Endothelial cell of umbilical vein (primary cell): ENCODE measurements around the gene MIPEP. TPM values are rescaled to one million over a fixed set of nuclear protein-coding genes. Genes with fewer than 3 reads are reported as not detected.

Experiments used
- BruUV-seq: library from RNA; stranded (reverse); fragments of 400-500 nt; replicated peaks from 2 replicates; lab custom pipeline; 2021; lab: Mats Ljungman, UMichigan
- CTCF ChIA-PET: fragments of 300-600, 350-600 bp; sonication (Branson Sonifier 250); formaldehyde crosslinking; loops from one replicate; lab custom pipeline; 2021; ENCODE audit warnings: antibody characterized with exemption, inconsistent platforms; lab: Charles Lee
- POLR2A ChIA-PET: fragments of 300-600, 350-600 bp; sonication (Branson Sonifier 250); formaldehyde crosslinking; loops from one replicate; lab custom pipeline; 2021; ENCODE audit warnings: antibody characterized with exemption, inconsistent platforms; lab: Charles Lee
- DNase-seq: peaks from one replicate; pipeline ENCODE4 v3.0.0-alpha.2; 2011; ENCODE audit warnings: low read depth, low spot score
- FAIRE-seq: peaks from 2 replicates; lab custom pipeline; 2011; peaks lifted over from hg19 to GRCh38; lab: Jason Lieb, UNC
- H2AFZ ChIP-seq: 2 replicates; pipeline ENCODE4 v1.6.0; 2012; ENCODE audit warnings: low read depth, low read length, control low read depth, inconsistent platforms
- H3K27ac ChIP-seq: 2 replicates; pipeline ENCODE4 v1.5.1; 2011; ENCODE audit warnings: low read depth, mild to moderate bottlenecking, control low read depth, low read length, moderate library complexity; ENCODE audit not compliant: insufficient read depth
- H3K27me3 ChIP-seq, 2 experiments: 2 replicates each; pipeline versions ENCODE4 v1.6.0 to v1.6.1; 2011; ENCODE audit warnings: low read length in 2 of 2, mixed read lengths in 1 of 2; ENCODE audit not compliant: control insufficient read depth in 2 of 2, insufficient read depth in 2 of 2
- H3K36me3 ChIP-seq, 2 experiments: 2 replicates in 1 of 2; 3 replicates in 1 of 2; pipeline ENCODE4 v1.5.1; 2011; ENCODE audit warnings: low read length in 2 of 2, mild to moderate bottlenecking in 1 of 2, moderate library complexity in 1 of 2; ENCODE audit not compliant: control insufficient read depth in 2 of 2, insufficient read depth in 2 of 2; ENCODE audit errors: extremely low read depth in 1 of 2
- H3K4me1 ChIP-seq: 3 replicates; pipeline ENCODE4 v1.5.1; 2011; ENCODE audit warnings: mild to moderate bottlenecking, low read length; ENCODE audit not compliant: control insufficient read depth, insufficient read depth; ENCODE audit errors: extremely low read depth
- H3K4me2 ChIP-seq: 2 replicates; pipeline ENCODE4 v1.6.1; 2011; ENCODE audit warnings: low read length, control low read depth, mixed read lengths; ENCODE audit not compliant: insufficient read depth
- H3K4me3 ChIP-seq, 3 experiments: fragments of 200-600 bp in 1 of 3; sonication (generic), shearing (Covaris generic) in 1 of 3; replicated peaks in 1 of 3; 2 replicates each; pipeline ENCODE4 v1.5.1; 2011 to 2016; ENCODE audit warnings: control low read depth in 3 of 3, low read length in 3 of 3, mild to moderate bottlenecking in 2 of 3, inconsistent platforms in 1 of 3, low read depth in 1 of 3, moderate library complexity in 1 of 3; ENCODE audit not compliant: insufficient read depth in 1 of 3
- H3K79me2 ChIP-seq: 2 replicates; pipeline ENCODE4 v1.6.0; 2012; ENCODE audit warnings: low read length, inconsistent platforms; ENCODE audit not compliant: control insufficient read depth, insufficient read depth
- H3K9ac ChIP-seq: replicated peaks from 2 replicates; pipeline ENCODE3; 2011; ENCODE audit warnings: low read length, control low read depth; ENCODE audit not compliant: insufficient read depth; ENCODE audit errors: extremely low read depth
- H3K9me1 ChIP-seq: replicated peaks from 3 replicates; pipeline ENCODE4 v1.6.0; 2011; ENCODE audit warnings: mild to moderate bottlenecking, low read length; ENCODE audit not compliant: control insufficient read depth, insufficient read depth; ENCODE audit errors: extremely low read depth
- H3K9me3 ChIP-seq: replicated peaks from 2 replicates; pipeline ENCODE4 v1.5.1; 2012; ENCODE audit warnings: low read length, inconsistent platforms; ENCODE audit not compliant: control insufficient read depth, insufficient read depth
- H4K20me1 ChIP-seq: replicated peaks from 2 replicates; pipeline ENCODE3; 2011; ENCODE audit warnings: mild to moderate bottlenecking, low read length; ENCODE audit not compliant: control insufficient read depth, insufficient read depth; ENCODE audit errors: extremely low read depth
- CTCF ChIP-seq, 2 donors: IDR thresholded peaks; 1 replicate in 1 of 2; 2 replicates in 1 of 2; pipeline ENCODE4 v1.5.1; 2011; ENCODE audit warnings: low read length in 2 of 2, mild to moderate bottlenecking in 2 of 2, moderate library complexity in 2 of 2, control low read depth in 1 of 2, inconsistent platforms in 1 of 2, low read depth in 1 of 2; ENCODE audit not compliant: insufficient read depth in 1 of 2; ENCODE audit errors: extremely low read depth in 1 of 2
- EZH2 ChIP-seq: IDR thresholded peaks from 2 replicates; pipeline ENCODE4 v1.6.1; 2012; ENCODE audit warnings: borderline replicate concordance, low read depth, mild to moderate bottlenecking, moderate library complexity, low read length, inconsistent platforms; ENCODE audit not compliant: severe bottlenecking
- FOS ChIP-seq: IDR thresholded peaks from 2 replicates; pipeline ENCODE4 v1.6.1; 2011; ENCODE audit warnings: mild to moderate bottlenecking, low read length, moderate library complexity, borderline replicate concordance; ENCODE audit not compliant: insufficient read depth
- GATA2 ChIP-seq: IDR thresholded peaks from 2 replicates; pipeline ENCODE4 v1.7.0; 2011; ENCODE audit warnings: low read depth, mild to moderate bottlenecking, moderate library complexity, mixed read lengths, low read length; ENCODE audit not compliant: insufficient read length, insufficient read depth
- JUN ChIP-seq: IDR thresholded peaks from 2 replicates; pipeline ENCODE4 v1.6.1; 2011; ENCODE audit warnings: borderline replicate concordance, low read depth; ENCODE audit not compliant: insufficient read length, insufficient read depth
- MYC ChIP-seq: IDR thresholded peaks from one replicate; pipeline ENCODE4 v1.6.1; 2011; ENCODE audit warnings: mild to moderate bottlenecking, low read depth, low read length
- dilution Hi-C: fragments of 300-500 bp; cut with MboI; formaldehyde crosslinking; loops from one replicate; pipeline ENCODE4 v1.15.0; 2019; ENCODE audit warnings: low sequenced_read_pairs; ENCODE audit not compliant: extremely low pct_ligation_motif_present
- intact Hi-C: fragments of 100-400 bp; cut with micrococcal nuclease; formaldehyde crosslinking; loops from one replicate; pipeline ENCODE4 v1.10.0; 2022
- polyA plus RNA-seq, 4 experiments: library from polyadenylated mRNA; depleted of rRNA in 3 of 4; stranded (reverse) in 3 of 4; unstranded in 1 of 4; fragments of >200 nt; gene quantifications; 2 replicates each; pipeline versions ENCODE4 v1.2.1 to v1.2.3, GENCODE V29; 2011 to 2012; ENCODE audit warnings: missing spikeins in 1 of 4
- total RNA-seq: library from RNA; stranded (reverse); gene quantifications from 2 replicates; pipeline ENCODE4 v1.2.3, GENCODE V29; 2021
- TF ChIP-seq, protein P1 (sequence below): IDR thresholded peaks from 2 replicates; pipeline ENCODE4 v1.6.1; 2011; ENCODE audit not compliant: insufficient read depth, insufficient read length

Gene MIPEP
- total and polyA plus RNA-seq, 2 donors (not counting 3 experiments of a cell fraction or from before 2014, with no cell fraction given), result 12.4 to 19.2 TPM

DNA sequence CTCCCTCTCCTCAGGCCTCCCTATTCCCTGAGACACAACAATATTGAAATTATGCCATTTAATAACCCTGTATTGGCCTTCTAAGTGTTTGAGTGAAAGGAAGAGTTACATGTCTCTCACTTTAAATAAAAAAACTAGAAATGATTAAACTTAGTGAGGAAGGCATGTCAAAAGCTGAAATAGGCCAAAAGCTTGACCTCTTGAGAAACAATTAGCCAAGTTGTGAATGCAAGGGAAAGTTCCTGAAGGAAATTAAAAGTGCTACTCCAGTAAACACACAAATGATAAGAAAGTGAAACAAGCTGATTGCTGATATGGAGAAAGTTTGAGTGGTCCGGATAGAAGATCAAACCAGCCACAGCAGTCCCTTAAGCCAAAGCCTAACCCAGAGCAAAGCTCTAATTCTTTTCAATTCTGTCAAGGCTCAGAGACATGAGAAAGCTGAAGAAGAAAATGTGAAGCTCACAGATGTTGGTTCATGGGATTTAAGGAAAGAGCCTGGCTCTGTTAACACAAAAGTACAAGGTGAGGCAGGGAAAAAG is 191.4 kb downstream of the MIPEP start:
- H3K4me3 ChIP-seq, result no peak overlapping the region
- no peaks in the 10 kb centered on the region for H3K9me1 ChIP-seq
- no TSS peak for BruUV-seq
- no peaks in the 10 kb centered on the region for H3K79me2 ChIP-seq
- H3K9ac ChIP-seq, result no peak overlapping the region
- peaks cover 0 to 4% of the 10 kb centered on the region in 2 experiments for H3K27me3 ChIP-seq
- H3K36me3 ChIP-seq, result no peaks in the 10 kb centered on the region
- no peaks in the 10 kb centered on the region for H3K4me1 ChIP-seq
- H3K27ac ChIP-seq, result no peak overlapping the region
- ChIA-PET CTCF (interaction anchor here (1.0 kb wide), 2 partner anchors 10 to 20 kb away, joined by 3 to 4 read pairs; no protein-coding TSS in a partner anchor), POLR2A (no interaction called here)
- intact Hi-C loops, result no loop called here
- no peak overlapping the region for H3K4me2 ChIP-seq
- TF ChIP-seq MYC (no peak), JUN (no peak), EZH2 (no peak), FOS (no peak), GATA2 (no peak), CTCF (IDR thresholded peaks at IDR 0.05; ENCODE audit: extremely low read depth in 1 of 2, insufficient read depth in 1 of 2, low read depth in 1 of 2, low read length in 2 of 2) (no peak)
- TF ChIP-seq, protein P1, sequence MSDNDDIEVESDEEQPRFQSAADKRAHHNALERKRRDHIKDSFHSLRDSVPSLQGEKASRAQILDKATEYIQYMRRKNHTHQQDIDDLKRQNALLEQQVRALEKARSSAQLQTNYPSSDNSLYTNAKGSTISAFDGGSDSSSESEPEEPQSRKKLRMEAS, result no peak
- H3K9me3 ChIP-seq, result no peaks in the 10 kb centered on the region
- FAIRE-seq (no peak), DNase-seq (no peak)
- no peaks in the 10 kb centered on the region for H4K20me1 ChIP-seq
- dilution Hi-C loops, result no loop called here
- H2AFZ ChIP-seq, result no peak overlapping the region
